OCI-LY3 (cell line): ENCODE data around the gene DPF3.

Source experiments
- H2AFZ ChIP-seq: fragments of 200-600, 300-600 bp; shearing (Covaris generic); 2 replicates; pipeline ENCODE4 v1.6.0; 2014; ENCODE audit warnings: antibody characterized with exemption, low read depth, low read length
- H3K27ac ChIP-seq: fragments of 200-600, 300-600 bp; sonication (generic); 2 replicates; pipeline ENCODE4 v1.5.1; 2014; ENCODE audit warnings: mild to moderate bottlenecking, low read length, moderate library complexity, mixed read lengths
- H3K27me3 ChIP-seq: fragments of 200-600, 300-600 bp; sonication (generic); 2 replicates; pipeline ENCODE4 v1.6.1; 2014; ENCODE audit warnings: low read depth, low read length, mixed read lengths
- H3K36me3 ChIP-seq: fragments of 200-600, 300-600 bp; sonication (generic); replicated peaks from 2 replicates; pipeline ENCODE3; 2014; ENCODE audit warnings: low read depth, low read length, mixed read lengths
- H3K4me1 ChIP-seq: fragments of 300-600, 200-600 bp; sonication (generic); 2 replicates; pipeline ENCODE4 v1.6.1; 2014; ENCODE audit warnings: low read length, mixed read lengths
- H3K4me2 ChIP-seq: fragments of 200-600, 300-600 bp; sonication (generic); 2 replicates; pipeline ENCODE4 v1.6.1; 2014; ENCODE audit warnings: low read length, mixed read lengths
- H3K4me3 ChIP-seq: fragments of 300-600, 200-600 bp; sonication (generic); 2 replicates; pipeline ENCODE4 v1.5.1; 2014; ENCODE audit warnings: antibody characterized with exemption, mild to moderate bottlenecking, low read length, moderate library complexity
- H3K79me2 ChIP-seq: fragments of 300-600, 200-600 bp; shearing (Covaris generic); 2 replicates; pipeline ENCODE4 v1.6.1; 2014; ENCODE audit warnings: mild to moderate bottlenecking, low read length, mixed read lengths
- H3K9ac ChIP-seq: fragments of 300-600, 200-600 bp; shearing (Covaris generic); 2 replicates; pipeline ENCODE4 v1.6.0; 2014; ENCODE audit warnings: mild to moderate bottlenecking, low read length, moderate library complexity
- H3K9me3 ChIP-seq: fragments of 200-600, 300-600 bp; shearing (Covaris generic); 2 replicates; pipeline ENCODE4 v1.6.1; 2014; ENCODE audit warnings: low read length, mixed read lengths; ENCODE audit not compliant: insufficient read depth
- H4K20me1 ChIP-seq: fragments of 200-600, 300-600 bp; sonication (generic); 2 replicates; pipeline ENCODE4 v1.6.1; 2016; ENCODE audit warnings: low read length, mixed read lengths; ENCODE audit not compliant: insufficient read depth
- EZH2phosphoT487 ChIP-seq: fragments of 200-600 bp; shearing (Covaris generic); IDR thresholded peaks from 2 replicates; pipeline ENCODE4 v1.6.1; 2018; ENCODE audit warnings: antibody characterized with exemption, mixed run types, low read depth
- TF ChIP-seq, protein P1 (sequence below): fragments of 200-600, 300-600 bp; sonication (generic); IDR thresholded peaks from 2 replicates; pipeline ENCODE4 v1.5.1; 2014; ENCODE audit warnings: antibody characterized with exemption, low read length, low read depth

Gene DPF3

DNA sequence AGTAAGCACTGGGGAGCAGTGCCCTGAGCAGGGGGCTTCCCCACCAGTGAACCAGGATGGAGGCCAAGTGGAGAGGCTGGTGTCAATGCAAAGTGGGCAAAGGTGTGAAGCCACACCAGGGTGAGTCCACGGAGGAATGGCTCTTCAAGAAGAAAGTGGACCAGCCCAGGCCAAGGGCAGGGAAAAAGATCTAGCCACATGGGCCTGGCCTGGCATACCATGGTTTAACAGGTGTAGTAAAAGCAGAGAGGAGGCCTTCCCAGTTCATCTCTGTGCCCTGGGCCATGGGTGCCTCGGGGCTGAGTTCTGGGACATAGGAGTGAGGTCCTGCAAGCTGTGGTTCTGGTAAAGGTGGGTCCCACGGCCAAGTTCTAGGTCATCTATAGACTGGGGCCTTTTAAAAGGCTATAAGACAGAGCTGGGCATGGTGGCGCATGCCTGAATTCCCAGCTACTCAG lies 153.4 kb downstream of the DPF3 start:
- Histone ChIP-seq H2AFZ (no peak overlapping the region), H3K4me2 (no peak overlapping the region), H3K27ac (no peak overlapping the region), H3K79me2 (no peaks in the 10 kb centered on the region), H3K4me3 (no peak overlapping the region), H3K4me1 (peaks cover 2% of the 10 kb centered on the region), H3K9me3 (no peaks in the 10 kb centered on the region), H3K36me3 (no peaks in the 10 kb centered on the region), H3K27me3 (no peaks in the 10 kb centered on the region), H4K20me1 (no peaks in the 10 kb centered on the region), H3K9ac (no peak overlapping the region)
- no peak for TF ChIP-seq EZH2phosphoT487
- TF ChIP-seq, protein P1, sequence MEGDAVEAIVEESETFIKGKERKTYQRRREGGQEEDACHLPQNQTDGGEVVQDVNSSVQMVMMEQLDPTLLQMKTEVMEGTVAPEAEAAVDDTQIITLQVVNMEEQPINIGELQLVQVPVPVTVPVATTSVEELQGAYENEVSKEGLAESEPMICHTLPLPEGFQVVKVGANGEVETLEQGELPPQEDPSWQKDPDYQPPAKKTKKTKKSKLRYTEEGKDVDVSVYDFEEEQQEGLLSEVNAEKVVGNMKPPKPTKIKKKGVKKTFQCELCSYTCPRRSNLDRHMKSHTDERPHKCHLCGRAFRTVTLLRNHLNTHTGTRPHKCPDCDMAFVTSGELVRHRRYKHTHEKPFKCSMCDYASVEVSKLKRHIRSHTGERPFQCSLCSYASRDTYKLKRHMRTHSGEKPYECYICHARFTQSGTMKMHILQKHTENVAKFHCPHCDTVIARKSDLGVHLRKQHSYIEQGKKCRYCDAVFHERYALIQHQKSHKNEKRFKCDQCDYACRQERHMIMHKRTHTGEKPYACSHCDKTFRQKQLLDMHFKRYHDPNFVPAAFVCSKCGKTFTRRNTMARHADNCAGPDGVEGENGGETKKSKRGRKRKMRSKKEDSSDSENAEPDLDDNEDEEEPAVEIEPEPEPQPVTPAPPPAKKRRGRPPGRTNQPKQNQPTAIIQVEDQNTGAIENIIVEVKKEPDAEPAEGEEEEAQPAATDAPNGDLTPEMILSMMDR = no peak

DNA sequence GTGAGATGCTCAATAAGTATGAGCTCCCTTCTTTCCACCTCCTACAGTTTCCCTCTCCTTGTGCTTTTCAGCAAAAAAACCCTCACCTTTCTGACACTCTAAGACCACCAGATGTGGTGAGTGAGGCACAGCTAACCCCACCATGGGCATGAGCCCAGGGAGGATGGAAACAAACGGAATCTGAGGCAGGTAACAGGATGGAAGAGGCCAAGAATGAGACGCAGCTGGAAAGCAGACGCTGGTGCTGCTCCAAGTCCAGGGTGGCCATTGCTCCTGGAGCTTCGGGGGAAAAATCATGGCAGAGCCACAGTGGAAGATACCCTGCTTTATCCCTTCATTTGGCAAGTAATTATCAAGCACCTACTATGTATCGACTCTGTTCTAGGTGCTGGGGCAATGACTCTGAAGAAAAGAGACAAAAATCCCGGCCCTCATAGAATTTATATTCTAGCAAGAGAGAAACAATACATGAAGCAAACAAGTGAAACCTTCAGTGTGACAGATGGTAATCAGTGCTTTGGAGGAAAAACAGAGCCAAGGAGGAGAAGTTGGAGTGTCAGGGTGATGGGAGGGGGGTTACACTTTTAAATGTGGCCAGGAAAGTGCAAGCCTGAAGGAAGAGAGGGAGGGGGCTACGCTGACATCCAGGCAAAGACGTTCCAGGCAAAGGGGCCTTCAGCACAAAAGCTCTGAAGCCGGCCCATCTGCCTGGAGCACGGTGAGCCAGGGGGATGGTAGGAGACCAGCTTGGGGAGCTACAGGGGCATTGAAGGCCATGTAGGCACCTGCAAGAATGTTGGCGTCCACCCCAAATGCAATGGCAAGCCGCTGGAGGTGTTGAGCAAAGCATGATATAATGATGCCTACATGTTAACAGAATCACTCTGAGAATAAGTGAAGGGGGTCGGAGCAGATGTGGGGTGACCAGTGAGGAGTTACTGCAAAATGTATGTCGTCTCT lies 154.2 kb downstream of the DPF3 start:
- Histone ChIP-seq H3K9ac (no peak overlapping the region), H2AFZ (no peak overlapping the region), H3K79me2 (no peaks in the 10 kb centered on the region), H3K27me3 (no peaks in the 10 kb centered on the region), H3K36me3 (no peaks in the 10 kb centered on the region), H3K4me1 (no peaks in the 10 kb centered on the region), H4K20me1 (no peaks in the 10 kb centered on the region), H3K4me3 (no peak overlapping the region), H3K4me2 (no peak overlapping the region), H3K27ac (no peak overlapping the region), H3K9me3 (no peaks in the 10 kb centered on the region)
- TF ChIP-seq, protein P1 = no peak
- no peak for TF ChIP-seq EZH2phosphoT487

DNA sequence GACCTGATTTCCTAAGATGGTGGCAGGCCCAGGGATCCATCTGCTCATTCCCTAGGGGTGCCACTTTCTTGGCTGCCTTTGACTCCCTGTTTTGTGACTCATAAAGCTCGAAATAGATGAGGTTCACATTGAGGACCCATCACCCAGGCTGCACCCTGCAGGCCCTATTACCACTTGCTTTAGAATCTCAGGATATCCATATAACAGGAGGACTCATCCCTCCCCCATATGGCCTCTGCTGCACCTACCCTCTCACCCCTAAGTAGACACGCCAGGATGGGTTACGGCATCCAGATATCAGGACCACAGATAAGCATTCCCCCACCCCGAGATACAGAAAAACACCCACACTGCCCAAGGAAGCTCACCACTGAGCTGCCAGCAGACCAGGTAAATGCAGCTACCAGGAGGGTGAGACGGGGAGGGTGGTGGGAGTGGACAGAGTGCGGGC lies 155.7 kb downstream of the DPF3 start:
- Histone ChIP-seq H3K4me3 (no peak overlapping the region), H4K20me1 (no peaks in the 10 kb centered on the region), H3K9me3 (no peaks in the 10 kb centered on the region), H2AFZ (no peak overlapping the region), H3K4me1 (no peaks in the 10 kb centered on the region), H3K4me2 (no peak overlapping the region), H3K27me3 (no peaks in the 10 kb centered on the region), H3K79me2 (no peaks in the 10 kb centered on the region), H3K27ac (no peak overlapping the region), H3K36me3 (no peaks in the 10 kb centered on the region), H3K9ac (no peak overlapping the region)
- no peak for TF ChIP-seq EZH2phosphoT487
- TF ChIP-seq, protein P1 = no peak

DNA sequence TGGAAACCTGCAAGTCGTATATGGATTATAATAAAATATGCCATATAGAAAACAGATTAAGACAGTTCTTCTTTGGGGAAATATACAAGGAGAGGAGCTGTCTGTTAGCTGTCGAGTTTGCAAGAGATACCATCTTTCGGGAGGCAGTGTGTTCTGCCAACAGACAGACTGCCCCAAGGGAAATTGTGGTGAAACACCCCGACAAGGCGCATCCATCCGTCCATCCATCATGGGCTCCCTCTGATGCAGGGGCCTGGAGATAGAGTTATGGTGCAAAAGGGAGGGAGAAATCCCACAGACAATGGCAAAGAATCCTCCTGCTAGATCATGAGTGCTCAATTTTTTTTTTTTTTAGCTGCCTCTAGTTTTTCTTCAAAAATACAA lies 156.3 kb downstream of the DPF3 start:
- Histone ChIP-seq H3K27me3 (no peaks in the 10 kb centered on the region), H3K4me1 (peaks cover under 1% of the 10 kb centered on the region; the same call in 1 of the 2 replicates), H3K79me2 (no peaks in the 10 kb centered on the region), H4K20me1 (no peaks in the 10 kb centered on the region), H2AFZ (no peak overlapping the region), H3K4me2 (no peak overlapping the region), H3K9ac (no peak overlapping the region), H3K4me3 (no peak overlapping the region), H3K27ac (no peak overlapping the region), H3K36me3 (no peaks in the 10 kb centered on the region), H3K9me3 (no peaks in the 10 kb centered on the region)
- no peak for TF ChIP-seq EZH2phosphoT487
- TF ChIP-seq, protein P1 = no peak
